Colon (tissue), 2 donors: ENCODE data around the gene STYXL1.
"Not testable (repeated sequence)": the region's sequence is repeated elsewhere in the genome, so short reads cannot be mapped to it uniquely, and the experiment has no call there.

ENCODE experiments used
- FAIRE-seq: peaks from 2 replicates; lab custom pipeline; 2012; peaks lifted over from hg19 to GRCh38; lab: Jason Lieb, UNC
- donor health status: control.
- donor health status: control.

STYXL1 gene

DNA sequence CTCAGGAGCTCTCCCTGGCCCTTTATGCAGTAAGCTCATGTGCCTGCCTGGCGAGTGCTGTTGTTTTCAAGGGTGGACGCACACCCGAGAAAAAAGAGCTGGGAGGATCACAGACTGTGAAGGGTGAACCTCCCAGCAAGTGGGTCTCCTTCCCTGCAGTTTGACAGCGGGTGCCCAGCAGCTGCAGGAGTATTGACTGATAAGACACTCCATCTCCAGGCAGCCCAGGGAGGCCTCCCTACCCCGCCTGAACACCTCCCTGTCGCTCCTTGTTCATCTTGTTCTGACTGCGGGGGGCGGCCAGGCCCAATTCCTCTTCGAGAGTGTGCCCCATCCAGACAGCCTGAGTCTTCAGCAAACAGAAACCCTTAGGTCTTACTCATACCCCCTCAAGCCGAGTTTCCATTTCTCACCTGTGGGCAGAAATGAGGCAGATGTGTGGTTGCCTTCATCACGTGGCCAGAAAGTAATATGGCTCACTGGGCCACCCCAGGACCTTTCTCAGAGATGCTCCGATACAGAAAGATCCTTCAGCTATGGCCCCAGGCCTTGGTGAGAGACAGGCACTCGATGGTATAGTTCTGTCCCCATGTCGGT is 17.3 kb upstream of the STYXL1 start:
- no peak for FAIRE-seq

DNA sequence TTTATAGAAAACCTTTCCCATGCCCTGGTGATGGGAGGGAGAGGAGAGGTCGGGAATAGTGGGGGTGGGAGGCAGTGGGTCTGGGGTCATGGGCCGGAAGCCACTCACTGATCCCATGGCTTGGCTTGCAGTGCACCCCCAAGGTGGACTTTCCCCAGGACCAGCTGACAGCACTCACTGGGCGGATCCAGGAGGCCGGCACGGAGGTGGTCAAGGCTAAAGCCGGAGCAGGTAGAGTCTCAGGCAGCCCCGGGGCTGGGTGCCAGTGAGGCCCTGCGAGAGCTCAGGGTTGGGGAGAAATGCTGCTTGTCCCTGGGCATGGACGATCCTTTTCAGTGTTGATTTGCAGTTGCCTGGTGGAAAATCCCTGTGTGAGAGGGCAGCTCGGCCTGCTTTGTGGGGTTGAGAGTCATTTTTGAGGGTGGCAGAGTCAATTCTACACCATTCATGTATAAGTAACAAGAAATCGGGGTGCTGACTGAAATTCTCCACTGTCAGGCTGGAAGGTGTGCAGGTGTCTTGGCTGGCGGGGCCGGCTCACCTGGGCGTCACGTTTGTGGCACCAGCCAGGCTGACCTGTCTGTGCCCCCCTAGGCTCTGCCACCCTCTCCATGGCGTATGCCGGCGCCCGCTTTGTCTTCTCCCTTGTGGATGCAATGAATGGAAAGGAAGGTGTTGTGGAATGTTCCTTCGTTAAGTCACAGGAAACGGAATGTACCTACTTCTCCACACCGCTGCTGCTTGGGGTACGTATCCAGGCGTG is 16.6 kb upstream of the STYXL1 start:
- no peak for FAIRE-seq

DNA sequence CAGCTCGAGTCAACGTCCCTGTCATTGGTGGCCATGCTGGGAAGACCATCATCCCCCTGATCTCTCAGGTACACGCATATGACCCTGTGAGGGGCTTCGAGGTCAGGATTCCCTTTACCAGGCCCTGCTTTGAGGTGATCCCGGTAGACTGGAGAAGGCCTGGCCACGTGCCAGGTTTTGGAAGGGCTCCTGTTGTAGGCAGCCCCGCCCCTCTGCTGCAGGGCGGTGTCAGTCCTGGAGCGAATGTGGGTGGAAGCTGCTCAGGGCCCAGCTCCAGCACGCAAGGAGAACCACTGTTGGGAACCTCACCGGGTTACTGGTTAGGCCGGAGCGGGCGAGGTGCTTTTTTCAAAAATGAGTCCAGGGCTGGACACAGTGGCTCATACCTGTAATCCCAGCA is 15.7 kb upstream of the STYXL1 start:
- FAIRE-seq: no peak

DNA sequence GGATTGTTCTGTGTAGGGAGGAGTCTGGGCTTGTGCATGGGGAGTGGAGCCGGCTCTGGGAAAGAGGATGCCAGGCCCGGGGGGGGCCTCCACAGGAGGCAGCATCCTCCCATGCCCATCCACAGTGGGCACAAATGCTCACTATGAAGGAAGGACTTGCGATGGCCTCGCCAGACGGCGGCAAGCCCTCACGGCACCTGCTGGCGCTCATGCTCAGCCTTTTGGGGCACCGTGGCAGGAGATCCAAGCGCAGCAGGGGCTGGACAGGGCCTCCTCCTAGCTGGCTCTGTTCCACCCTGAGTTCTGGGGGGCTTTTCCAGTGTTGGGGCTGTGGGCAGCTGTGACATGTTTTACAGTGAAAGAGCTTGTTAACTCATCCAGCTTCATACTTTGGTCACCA is 15.3 kb upstream of the STYXL1 start:
- no peak for FAIRE-seq

DNA sequence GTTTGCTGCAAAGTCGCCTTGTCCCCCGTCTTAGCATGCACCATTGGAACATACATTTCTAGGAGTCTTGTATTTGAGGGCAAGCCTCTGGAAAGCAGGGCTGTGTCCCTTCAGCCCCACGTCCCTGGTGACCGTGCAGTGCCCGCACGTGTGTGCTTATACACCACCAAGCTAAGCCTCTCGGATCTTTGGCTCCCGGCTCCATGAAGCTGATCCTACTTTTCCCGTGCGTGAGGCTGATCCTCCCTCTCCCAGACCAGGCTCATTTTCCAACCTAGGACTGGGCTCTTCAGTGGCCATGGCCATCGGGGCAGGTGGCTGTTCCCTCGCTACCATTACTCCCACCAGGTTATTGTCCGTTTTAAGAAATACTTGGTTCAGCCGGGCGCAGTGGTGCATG is 14.5 kb upstream of the STYXL1 start:
- FAIRE-seq: no peak

DNA sequence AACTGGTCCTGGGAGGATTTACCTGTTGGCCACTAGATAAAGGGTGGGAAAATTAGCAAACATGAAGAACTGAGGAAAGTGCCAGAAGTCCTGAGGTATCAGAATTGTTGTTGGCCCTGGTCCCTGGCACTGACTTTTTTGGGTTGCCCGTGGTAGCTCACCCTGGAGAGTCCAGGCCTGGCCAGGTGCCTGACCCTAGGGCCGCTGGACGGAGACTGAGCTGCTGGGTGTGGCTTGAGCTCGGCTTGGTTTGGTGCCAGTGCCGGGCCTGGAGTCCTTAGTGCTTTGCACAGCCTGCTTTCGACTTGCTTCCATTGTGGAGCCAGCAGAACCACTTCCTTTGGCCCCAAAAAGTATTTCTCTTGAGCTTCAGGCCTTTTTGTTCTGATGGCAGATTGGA is 13.0 kb upstream of the STYXL1 start:
- no peak for FAIRE-seq

DNA sequence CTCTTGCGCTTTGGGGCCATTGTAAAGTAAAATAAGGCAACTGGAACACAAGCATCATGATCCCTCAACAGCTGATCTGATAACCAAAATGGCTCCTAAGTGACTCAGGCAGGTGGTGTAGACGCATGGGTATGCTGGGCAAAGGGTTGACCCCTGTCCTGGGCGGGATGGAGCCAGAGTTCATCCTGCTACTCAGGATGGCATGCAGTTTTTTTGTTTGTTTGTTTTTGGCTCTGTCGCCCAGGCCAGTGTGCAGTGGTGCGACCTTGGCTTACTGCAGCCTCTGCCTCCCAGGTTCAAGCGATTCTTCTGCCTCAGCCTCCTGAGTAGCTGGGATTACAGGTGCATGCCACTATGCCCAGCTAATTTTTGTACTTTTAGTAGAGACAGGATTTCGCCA is 10.9 kb upstream of the STYXL1 start:
- not testable (repeated sequence) for FAIRE-seq

DNA sequence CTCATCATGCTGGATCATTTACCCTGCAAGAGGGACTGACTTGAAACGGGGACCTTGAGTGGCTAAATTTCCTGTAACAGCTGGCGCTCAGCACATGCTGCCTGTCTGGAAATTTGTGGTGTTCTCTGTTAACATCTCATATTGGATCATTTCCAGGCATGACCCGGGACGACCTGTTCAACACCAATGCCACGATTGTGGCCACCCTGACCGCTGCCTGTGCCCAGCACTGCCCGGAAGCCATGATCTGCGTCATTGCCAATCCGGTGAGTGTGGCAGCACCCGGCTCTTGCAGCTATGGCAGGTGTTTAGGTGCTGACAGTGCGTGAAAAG is 10.0 kb upstream of the STYXL1 start:
- no peak for FAIRE-seq

DNA sequence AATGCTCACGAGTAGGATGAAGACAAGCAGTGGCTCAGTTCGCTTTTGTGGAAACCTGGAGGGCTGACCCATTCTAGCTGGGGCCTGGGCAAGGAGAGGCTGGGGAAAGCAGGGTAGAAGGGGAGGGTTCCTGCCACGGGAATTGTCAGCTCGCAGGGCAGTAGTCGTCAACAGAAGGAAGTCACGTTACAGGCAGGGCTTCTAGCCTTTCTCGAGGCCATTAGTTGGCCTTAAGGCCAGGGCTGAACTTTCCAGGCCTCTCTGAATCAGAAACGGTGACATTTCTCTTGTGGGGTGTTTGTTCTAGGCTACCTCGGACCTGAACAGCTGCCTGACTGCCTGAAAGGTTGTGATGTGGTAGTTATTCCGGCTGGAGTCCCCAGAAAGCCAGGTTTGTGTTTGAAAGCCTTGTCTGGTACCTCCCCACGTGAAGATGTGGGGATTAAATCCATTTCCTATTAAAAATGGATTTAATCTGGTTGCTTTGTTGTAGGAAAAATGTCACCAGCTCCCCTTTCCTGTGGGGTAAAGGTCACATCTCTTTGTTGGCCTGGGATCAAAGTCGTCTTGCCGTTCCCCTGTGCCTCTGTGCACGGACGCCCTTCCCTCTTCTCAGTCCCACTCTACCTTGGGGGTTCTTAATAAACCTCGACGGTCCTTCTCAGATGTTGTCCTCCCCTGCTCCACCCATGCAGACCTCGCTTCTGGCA is 9.5 kb upstream of the STYXL1 start:
- FAIRE-seq: no peak

DNA sequence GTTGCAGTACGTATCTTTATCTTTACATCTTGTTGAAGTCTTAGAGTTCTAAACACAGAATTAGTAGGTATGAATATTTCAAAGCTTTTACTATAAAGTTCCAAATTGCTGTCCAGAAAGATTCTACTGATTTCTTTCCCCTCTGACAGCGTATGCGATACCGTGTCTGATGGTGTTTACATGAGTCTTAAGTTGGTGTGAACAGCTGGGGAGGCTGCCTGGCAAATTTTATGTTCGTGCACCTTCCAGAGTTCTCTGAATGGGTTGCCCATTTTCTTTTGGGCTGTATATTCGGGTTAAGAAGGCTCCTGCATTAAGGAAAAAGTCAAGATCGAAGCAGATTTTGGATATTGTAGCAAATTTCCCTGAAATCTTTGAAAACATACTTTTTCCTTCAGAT is 8.4 kb upstream of the STYXL1 start:
- no peak for FAIRE-seq

DNA sequence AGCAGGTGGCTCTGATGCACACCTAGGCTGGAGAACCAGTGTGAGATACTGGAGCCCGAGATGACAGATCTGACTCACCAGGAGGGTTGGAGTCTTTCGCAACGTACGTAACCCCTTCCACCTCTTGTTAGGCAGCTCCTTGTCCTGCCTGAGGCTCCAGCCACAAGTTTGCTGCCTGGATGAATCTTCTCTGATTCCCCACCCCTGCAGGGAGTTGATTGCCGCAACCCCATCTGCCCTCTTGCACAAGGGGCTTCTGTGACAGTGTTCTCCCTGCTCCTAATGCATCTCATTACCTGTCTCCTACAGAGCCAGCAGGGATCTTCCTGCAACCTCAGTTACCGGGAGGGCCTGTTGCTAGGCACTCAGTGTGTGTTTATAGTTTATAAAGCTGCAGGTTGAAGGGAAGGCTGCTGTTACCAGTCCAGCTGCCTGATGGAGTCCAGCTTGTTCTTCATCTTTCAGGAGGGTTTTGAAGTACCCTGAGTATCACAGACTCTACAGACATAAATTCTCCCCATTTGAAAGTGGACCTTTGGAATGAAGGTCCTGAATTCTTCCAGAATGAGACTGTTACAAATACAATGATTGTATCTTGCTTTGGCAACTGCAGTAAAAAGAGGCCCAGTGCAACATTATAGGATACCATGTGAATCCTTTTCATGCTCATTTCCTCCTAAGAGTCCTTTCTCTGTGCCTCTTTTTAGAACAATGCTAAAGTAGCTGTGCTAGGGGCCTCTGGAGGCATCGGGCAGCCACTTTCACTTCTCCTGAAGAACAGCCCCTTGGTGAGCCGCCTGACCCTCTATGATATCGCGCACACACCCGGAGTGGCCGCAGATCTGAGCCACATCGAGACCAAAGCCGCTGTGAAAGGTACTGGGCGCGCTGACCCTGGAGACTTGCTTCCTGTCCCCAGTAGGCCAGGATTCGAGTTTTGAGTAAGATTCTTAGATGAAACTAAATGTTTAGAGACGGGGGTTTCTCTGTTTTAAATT is 6.6 kb upstream of the STYXL1 start:
- no peak for FAIRE-seq

DNA sequence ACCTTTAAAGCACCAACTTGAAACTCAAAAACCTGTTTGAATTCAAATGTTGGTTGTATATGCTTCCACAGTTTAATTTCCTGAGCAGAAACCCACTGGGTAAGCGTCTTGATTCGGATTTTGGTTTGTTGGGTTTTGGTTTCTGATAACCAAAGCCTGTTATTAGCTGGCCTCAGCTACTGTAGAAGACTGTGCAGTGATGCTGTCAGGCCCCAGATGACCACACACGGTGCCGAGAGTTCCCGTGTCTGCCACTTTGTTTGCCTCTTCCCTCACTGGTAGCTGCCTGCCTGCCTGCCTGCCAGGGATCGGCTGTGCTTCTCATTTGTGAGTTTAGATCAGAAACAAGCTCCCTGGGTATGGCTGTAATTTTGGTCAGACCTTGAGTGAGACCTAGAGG is 5.7 kb upstream of the STYXL1 start:
- no peak for FAIRE-seq

DNA sequence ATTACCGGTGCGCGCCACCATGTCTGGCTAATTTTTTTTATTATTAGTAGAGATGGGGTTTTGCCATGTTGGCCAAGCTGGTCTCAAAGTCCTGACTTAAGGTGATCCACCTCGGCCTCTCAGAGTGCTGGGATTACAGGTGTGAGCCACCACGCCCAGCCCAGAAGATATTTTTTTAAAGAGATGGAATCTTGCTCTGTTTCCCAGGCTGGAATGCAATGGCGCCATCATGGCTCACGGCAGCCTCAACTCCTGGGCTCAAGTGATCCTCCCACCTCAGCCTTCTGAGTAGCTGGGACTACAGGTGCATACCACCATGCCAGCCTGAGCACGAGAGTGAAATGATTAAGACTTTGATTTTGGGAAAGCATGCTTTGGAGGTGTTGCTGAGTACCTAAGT is 4.9 kb upstream of the STYXL1 start:
- FAIRE-seq: not testable (repeated sequence)

DNA sequence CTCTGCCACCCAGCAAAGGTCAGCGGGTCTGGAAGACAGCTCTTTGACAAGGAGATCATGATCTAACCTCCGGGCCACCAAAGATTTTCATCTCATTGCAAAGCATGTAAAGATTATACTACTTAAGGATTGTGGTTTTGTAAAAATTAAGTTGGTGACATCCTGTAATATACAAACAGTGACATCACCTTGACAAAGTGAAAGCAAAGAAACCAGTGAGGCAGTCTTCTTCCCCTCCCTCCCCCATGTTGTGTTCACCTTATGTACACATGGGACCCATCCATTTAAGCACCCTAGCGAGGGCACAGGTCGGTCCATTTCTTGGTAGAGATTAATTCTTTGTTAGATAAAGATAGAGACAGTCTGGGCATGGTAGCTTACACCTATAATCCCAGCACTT is 4.0 kb upstream of the STYXL1 start:
- no peak for FAIRE-seq

DNA sequence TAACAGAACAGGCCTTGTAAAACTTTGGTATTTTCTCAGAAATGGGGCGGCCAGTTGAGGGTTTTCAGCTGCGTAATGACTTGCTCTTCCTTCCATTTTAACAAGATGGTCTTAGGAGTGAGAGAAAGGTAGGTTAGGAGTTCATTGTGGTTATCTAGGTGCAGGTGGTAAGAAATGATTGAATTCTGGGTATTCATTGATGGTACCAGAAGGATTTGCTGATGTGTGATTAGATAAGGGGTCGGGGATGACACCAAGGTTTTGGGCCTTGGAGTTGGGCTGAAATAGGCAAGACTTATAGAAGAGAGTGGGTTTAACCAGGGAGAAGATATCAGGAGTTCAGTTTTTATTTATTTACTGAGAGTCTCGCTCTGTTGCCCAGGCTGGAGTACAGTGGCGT is 2.7 kb upstream of the STYXL1 start:
- FAIRE-seq: no peak

DNA sequence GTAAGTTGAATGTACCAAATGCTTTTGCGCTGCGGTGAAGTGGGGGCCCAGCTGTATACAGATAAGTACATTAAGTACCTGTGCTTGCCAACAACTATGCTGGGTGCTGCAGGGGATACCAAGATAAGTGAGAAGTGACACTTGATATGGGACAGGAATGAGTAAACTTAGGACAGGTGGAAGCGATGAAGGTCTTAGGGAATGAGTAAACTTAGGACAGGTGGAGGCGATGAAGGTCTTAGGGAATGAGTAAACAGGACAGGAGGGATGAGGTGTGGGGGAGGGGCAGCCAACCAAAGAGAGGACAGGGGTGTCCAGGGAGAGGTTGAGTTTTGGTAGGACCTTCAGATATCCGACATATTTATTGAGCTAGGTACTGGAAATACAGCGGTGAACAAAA is 1.5 kb upstream of the STYXL1 start:
- no peak for FAIRE-seq

DNA sequence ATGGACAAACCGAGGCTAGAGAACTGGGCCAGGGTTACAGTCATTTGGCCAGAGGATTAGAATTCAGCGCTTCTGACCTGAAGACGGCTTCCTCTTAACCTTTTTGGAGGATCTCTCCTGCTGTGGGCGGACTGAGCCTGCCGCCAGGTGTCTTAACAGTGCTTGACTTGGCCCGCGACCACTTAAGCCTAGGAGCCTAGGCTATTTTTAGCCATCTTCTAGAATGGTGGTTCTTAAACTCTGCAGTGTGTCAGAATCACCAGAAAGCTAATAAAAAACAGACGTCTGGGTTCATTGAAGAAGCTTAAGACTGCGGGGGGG is 828 bp upstream of the STYXL1 start:
- no peak for FAIRE-seq

DNA sequence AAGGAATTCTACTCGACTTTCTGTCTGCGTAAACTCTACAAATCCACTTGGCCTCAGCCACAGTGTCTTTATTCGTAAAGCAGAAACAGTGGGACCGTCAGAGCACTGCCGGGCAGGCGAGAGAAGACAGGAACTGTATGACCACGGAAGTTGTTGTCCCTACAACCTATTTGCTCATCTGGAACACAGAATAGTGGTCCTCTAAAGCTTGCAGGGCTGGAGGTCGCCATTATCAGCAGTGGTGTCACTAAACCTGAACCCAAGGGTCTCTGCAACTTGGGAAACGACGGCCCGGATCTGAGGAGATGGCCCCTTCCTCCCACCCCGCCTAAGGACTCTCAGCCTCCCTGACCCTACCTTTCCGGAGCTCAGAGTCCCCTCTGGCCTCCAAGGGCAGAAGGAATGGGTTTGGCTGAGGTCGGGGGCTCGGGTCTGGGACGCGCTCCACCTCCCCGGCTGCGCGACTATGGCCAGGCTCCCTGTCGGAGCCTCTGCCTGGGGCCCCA is 442 bp downstream of the STYXL1 start:
- FAIRE-seq: no peak

DNA sequence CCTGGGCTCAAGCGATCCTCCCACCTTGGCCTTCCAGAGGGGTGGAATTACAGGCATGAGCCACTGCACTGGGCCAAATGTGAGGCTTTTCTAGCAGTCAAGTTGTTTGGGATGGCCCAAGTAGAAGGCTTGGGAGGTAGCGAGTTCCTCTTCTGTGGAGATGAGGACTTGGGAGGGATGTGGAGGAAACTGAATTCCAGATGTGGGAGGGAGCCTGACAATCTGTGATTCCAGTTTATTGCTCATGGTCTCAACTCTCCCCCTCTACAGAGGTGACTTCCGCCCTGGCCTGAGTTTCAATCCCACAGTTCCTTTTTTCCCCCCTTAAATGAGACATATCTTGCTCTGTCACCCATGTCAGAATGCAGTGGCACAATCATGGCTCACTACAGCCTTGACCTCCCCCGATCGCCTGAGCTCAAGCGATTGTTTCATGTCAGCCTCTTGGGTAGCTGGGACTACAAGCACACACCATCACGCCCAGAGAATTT is 3.4 kb downstream of the STYXL1 start:
- no peak for FAIRE-seq

DNA sequence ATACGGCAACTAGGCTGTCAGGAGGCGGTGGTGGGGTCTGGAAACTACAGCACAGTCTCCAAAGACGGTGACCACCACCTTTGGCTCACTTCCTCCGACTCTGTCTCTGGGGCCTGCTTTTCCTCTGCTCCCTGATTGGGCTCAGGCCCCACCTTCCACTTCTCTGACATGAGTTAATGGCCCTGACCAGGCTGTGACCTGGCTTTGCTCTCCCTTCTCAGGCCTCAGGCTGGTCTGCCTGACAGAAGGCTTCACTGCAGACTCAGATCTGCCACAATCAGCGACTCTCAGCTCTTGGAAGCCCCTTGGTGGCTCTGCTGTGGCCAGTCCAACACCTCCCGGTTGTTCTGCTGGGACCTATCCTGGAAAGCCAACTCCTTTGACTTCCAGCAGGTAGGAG is 7.7 kb downstream of the STYXL1 start:
- no peak for FAIRE-seq

DNA sequence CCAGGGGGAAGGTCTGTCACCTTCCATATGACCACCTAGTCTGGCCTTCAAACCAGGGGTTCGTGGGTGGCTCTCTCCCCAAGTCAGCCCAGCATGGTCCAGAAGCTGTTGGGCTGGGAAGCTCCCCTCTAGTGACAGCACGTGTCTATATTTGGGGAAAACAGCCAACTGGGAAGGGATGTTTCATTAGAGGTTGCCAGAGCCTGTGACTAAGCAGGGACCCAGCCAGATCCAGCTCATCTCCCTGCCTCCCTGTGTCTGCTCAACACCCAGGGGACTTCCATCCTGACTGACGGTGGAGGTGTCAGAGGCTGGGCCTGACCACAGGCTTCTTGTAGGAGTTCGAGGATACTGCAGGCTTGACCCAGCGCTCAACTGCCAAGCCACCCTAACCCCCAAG is 10.5 kb downstream of the STYXL1 start:
- no peak for FAIRE-seq

DNA sequence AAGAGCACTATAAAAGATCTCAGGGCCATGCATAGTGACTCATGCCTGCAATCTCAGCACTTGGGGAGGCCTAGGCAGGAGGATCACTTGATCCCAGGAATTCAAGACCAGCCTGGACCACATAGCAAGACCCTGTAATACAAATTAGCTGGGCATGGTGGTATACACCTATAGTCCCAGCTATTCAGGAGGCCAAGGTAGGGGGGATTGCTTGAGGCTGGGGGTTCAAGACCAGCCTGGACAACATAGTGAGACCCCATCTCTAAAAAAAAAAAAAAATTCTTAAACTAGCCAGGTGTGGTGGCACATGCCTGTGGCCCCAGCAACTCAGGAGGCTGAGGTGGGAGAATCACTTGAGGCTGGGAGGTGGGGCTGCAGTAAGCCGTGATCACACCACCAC is 15.8 kb downstream of the STYXL1 start:
- no peak for FAIRE-seq
